C4-2B (cell line): ENCODE measurements around the gene SLC6A8.

ENCODE experiments used
- CTCF ChIP-seq: fragments of 450-650 bp; conservative IDR thresholded peaks from 2 replicates; pipeline ENCODE4 v1.5.1; 2017; ENCODE audit warnings: mild to moderate bottlenecking
- ZFX ChIP-seq: fragments of 450-650 bp; IDR thresholded peaks from 2 replicates; pipeline ENCODE4 v1.6.1; 2017

DNA sequence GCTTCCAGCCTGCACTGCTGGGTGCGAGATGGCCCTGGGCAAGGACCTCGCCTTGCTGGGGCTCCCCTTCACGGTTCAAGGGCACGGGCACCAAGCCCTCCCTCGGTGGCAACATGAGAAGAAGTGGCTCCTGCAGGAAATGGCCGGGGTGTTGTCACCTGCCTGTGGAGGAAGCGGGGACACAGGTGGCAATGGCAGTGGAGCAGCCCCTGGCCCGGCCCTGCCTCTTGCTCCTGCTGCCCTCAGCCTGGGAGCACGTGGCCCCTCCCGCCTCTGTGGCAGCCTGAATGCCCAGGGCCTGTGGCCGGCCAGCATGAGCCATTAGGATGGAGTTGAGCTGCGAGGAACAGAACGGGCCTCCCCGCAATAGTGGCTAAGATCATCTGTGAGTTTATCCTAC is 53.7 kb downstream of the SLC6A8 start:
- TF ChIP-seq CTCF (no peak), ZFX (no peak)
